ENCODE measurements around the gene PLEKHA3.

PLEKHA3 gene

DNA sequence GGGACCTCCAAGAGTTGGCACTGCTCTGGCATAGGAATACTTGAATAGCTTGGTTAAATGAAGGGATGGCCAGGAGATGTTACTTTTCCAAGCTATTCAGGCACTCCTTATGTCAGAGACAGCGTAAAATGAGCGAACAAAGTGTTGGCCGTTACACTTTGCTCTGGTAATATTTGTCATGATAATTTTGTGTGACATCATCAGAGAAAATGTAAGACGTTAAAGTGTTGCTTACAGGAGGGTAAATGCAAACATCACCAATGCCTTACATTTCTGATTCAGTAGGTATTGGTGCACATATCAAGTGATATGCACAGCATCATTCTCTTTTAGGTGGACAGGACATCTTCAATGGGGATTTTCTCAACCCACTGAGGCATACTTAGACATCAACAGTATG, 46.0 kb downstream of the PLEKHA3 start:
- Histone ChIP-seq H3K9ac (ENCODE audit: low read length) (no peak overlapping the region), H3K9me3 (ENCODE audit: low read length) (no peaks in the 10 kb centered on the region), H3K36me3 (ENCODE audit: insufficient read depth, low read length) (no peaks in the 10 kb centered on the region), H3K4me3 (ENCODE audit: low read depth in 1 of 2, low read length in 2 of 2) (no peak overlapping the region), H3K27ac (ENCODE audit: low read depth, low read length) (no peak overlapping the region), H3K4me1 (ENCODE audit: insufficient read depth, low read length) (no peaks in the 10 kb centered on the region), H3K27me3 (ENCODE audit: control insufficient read depth in 1 of 2, insufficient read depth in 2 of 2, low read length in 2 of 2) (no peaks in the 10 kb centered on the region)

GRCh38 chr2:178527592-178527991, 47.3 kb downstream of the PLEKHA3 start:
- no peaks in the 10 kb centered on the region for H3K9me3 ChIP-seq (ENCODE audit: low read length)
- no peak overlapping the region for H3K4me3 ChIP-seq (ENCODE audit: low read depth in 1 of 2, low read length in 2 of 2)
- peaks cover 13% of the 10 kb centered on the region for H3K36me3 ChIP-seq (ENCODE audit: insufficient read depth, low read length)
- no peak overlapping the region for H3K27ac ChIP-seq (ENCODE audit: low read depth, low read length)
- no peaks in the 10 kb centered on the region for H3K4me1 ChIP-seq (ENCODE audit: insufficient read depth, low read length)
- no peak overlapping the region for H3K9ac ChIP-seq (ENCODE audit: low read length)
- H3K27me3 ChIP-seq (ENCODE audit: control insufficient read depth in 1 of 2, insufficient read depth in 2 of 2, low read length in 2 of 2) = no peaks in the 10 kb centered on the region

DNA sequence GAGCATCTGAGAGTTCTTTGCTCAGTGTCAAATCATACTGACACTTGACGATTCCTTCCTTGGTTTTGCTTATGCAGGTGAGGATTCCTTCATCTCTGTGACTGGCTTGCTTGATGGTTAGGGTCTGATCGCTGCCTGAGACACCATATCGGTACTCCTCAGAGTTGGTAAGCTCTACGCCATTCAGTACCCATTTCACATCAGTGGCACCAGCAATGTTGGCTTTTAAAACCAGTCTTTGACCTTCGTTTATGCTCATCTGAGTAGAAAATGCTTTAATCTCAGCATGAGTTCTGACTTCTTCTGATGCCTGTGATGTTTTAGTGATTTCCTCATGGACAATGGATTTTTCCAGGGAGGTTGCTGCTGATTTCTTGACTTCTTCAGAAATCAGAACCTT, 48.4 kb downstream of the PLEKHA3 start:
- H3K27me3 ChIP-seq (ENCODE audit: control insufficient read depth in 1 of 2, insufficient read depth in 2 of 2, low read length in 2 of 2) = no peaks in the 10 kb centered on the region
- no peaks in the 10 kb centered on the region for H3K9me3 ChIP-seq (ENCODE audit: low read length)
- H3K4me1 ChIP-seq (ENCODE audit: insufficient read depth, low read length) = no peaks in the 10 kb centered on the region
- no peak overlapping the region for H3K4me3 ChIP-seq (ENCODE audit: low read depth in 1 of 2, low read length in 2 of 2)
- no peak overlapping the region for H3K27ac ChIP-seq (ENCODE audit: low read depth, low read length)
- H3K36me3 ChIP-seq (ENCODE audit: insufficient read depth, low read length) = peaks cover 21% of the 10 kb centered on the region
- H3K9ac ChIP-seq (ENCODE audit: low read length) = no peak overlapping the region

DNA sequence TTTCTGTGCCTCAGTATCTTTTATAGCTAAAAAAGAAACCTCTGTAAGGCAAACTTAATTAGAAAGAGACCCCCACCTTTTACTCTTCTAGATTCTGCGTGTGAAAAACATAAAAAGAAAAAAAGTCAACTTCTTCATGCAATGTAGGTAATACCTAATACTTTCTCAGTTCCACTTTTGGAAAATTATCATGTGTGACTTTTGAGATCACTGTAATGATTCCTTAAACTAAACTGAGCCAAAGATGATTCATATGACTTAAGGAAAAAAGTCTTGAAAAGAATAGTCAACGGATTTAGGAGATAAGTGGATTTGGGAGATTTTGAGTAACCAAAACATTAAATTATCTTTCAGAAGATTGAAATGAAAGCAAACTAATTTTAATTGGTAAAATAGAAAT, 48.9 kb downstream of the PLEKHA3 start:
- no peak overlapping the region for H3K27ac ChIP-seq (ENCODE audit: low read depth, low read length)
- H3K4me3 ChIP-seq (ENCODE audit: low read depth in 1 of 2, low read length in 2 of 2) = no peak overlapping the region
- no peaks in the 10 kb centered on the region for H3K4me1 ChIP-seq (ENCODE audit: insufficient read depth, low read length)
- no peaks in the 10 kb centered on the region for H3K27me3 ChIP-seq (ENCODE audit: control insufficient read depth in 1 of 2, insufficient read depth in 2 of 2, low read length in 2 of 2)
- no peaks in the 10 kb centered on the region for H3K9me3 ChIP-seq (ENCODE audit: low read length)
- peaks cover 27% of the 10 kb centered on the region for H3K36me3 ChIP-seq (ENCODE audit: insufficient read depth, low read length)
- no peak overlapping the region for H3K9ac ChIP-seq (ENCODE audit: low read length)

GRCh38 chr2:178530131-178530530, 49.9 kb downstream of the PLEKHA3 start:
- Histone ChIP-seq H3K27ac (ENCODE audit: low read depth, low read length) (no peak overlapping the region), H3K9me3 (ENCODE audit: low read length) (no peaks in the 10 kb centered on the region), H3K9ac (ENCODE audit: low read length) (no peak overlapping the region), H3K4me1 (ENCODE audit: insufficient read depth, low read length) (no peaks in the 10 kb centered on the region), H3K27me3 (ENCODE audit: control insufficient read depth in 1 of 2, insufficient read depth in 2 of 2, low read length in 2 of 2) (no peaks in the 10 kb centered on the region), H3K4me3 (ENCODE audit: low read depth in 1 of 2, low read length in 2 of 2) (no peak overlapping the region), H3K36me3 (ENCODE audit: insufficient read depth, low read length) (peaks cover 31% of the 10 kb centered on the region)

DNA sequence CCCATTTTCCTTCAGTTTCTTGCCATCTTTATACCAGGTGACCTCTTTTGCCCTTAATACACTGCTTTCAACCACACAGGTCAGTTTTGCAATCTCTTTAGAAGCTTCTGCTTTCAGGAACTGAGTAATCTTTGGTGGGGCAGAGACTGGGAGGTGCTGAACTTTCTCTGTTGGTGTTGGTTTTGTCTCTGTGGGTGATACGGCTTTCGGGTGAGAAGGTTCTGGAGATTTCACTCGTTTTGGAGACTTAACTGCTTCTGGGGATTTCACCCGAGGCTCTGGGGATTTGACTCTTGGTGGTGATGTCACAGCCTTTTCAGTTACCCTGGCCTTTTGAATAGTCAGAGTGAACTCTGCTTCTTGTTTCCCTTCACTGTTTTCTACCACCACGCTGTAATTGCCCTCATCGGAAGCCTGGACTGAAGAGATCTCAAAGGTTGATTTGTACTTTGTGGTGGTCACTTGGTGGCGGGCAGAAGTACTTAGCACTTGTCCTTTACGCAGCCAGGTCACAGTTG, 50.4 kb downstream of the PLEKHA3 start:
- Histone ChIP-seq H3K9ac (ENCODE audit: low read length) (no peak overlapping the region), H3K27ac (ENCODE audit: low read depth, low read length) (no peak overlapping the region), H3K9me3 (ENCODE audit: low read length) (no peaks in the 10 kb centered on the region), H3K36me3 (ENCODE audit: insufficient read depth, low read length) (peaks cover 31% of the 10 kb centered on the region), H3K27me3 (ENCODE audit: control insufficient read depth in 1 of 2, insufficient read depth in 2 of 2, low read length in 2 of 2) (no peaks in the 10 kb centered on the region), H3K4me3 (ENCODE audit: low read depth in 1 of 2, low read length in 2 of 2) (no peak overlapping the region), H3K4me1 (ENCODE audit: insufficient read depth, low read length) (no peaks in the 10 kb centered on the region)

DNA sequence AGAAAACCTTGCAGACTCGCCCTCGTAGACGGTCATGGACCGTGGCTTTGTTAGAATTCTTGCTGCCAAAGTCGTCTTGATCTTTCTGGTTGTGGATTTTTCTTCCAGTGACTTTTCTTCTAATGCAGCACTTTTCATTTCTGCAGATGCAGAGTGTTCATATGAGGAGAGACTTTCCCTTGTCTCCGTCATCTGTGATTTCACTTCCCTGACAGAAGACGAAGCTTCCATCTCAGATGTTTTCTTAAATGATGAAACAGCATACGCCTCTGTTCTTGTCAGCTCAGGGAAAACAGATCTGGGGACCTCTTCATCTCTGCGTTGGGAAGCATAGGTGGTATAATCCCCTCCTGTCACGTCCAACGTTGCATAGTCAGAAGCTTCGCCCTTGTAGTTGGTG, 50.9 kb downstream of the PLEKHA3 start:
- Histone ChIP-seq H3K9me3 (ENCODE audit: low read length) (no peaks in the 10 kb centered on the region), H3K4me3 (ENCODE audit: low read depth in 1 of 2, low read length in 2 of 2) (no peak overlapping the region), H3K27ac (ENCODE audit: low read depth, low read length) (no peak overlapping the region), H3K36me3 (ENCODE audit: insufficient read depth, low read length) (peaks cover 33% of the 10 kb centered on the region), H3K4me1 (ENCODE audit: insufficient read depth, low read length) (no peaks in the 10 kb centered on the region), H3K9ac (ENCODE audit: low read length) (no peak overlapping the region), H3K27me3 (ENCODE audit: control insufficient read depth in 1 of 2, insufficient read depth in 2 of 2, low read length in 2 of 2) (no peaks in the 10 kb centered on the region)

- no peaks in the 10 kb centered on the region for H3K4me1 ChIP-seq (ENCODE audit: insufficient read depth, low read length)
- H3K27ac ChIP-seq (ENCODE audit: low read depth, low read length) = no peak overlapping the region
- peaks cover 52% of the 10 kb centered on the region for H3K36me3 ChIP-seq (ENCODE audit: insufficient read depth, low read length)
- H3K27me3 ChIP-seq (ENCODE audit: control insufficient read depth in 1 of 2, insufficient read depth in 2 of 2, low read length in 2 of 2) = no peaks in the 10 kb centered on the region
- H3K4me3 ChIP-seq (ENCODE audit: low read depth in 1 of 2, low read length in 2 of 2) = no peak overlapping the region
- no peak overlapping the region for H3K9ac ChIP-seq (ENCODE audit: low read length)
- no peaks in the 10 kb centered on the region for H3K9me3 ChIP-seq (ENCODE audit: low read length)
Observed at GRCh38 chr2:178536037-178536436, 55.8 kb downstream of the PLEKHA3 start.

GRCh38 chr2:178542161-178542560, 61.9 kb downstream of the PLEKHA3 start:
- Histone ChIP-seq H3K27me3 (ENCODE audit: control insufficient read depth in 1 of 2, insufficient read depth in 2 of 2, low read length in 2 of 2) (no peaks in the 10 kb centered on the region), H3K9ac (ENCODE audit: low read length) (no peak overlapping the region), H3K4me3 (ENCODE audit: low read depth in 1 of 2, low read length in 2 of 2) (no peak overlapping the region), H3K27ac (ENCODE audit: low read depth, low read length) (no peak overlapping the region), H3K4me1 (ENCODE audit: insufficient read depth, low read length) (no peaks in the 10 kb centered on the region), H3K9me3 (ENCODE audit: low read length) (no peaks in the 10 kb centered on the region), H3K36me3 (ENCODE audit: insufficient read depth, low read length) (peaks cover 38% of the 10 kb centered on the region)

DNA sequence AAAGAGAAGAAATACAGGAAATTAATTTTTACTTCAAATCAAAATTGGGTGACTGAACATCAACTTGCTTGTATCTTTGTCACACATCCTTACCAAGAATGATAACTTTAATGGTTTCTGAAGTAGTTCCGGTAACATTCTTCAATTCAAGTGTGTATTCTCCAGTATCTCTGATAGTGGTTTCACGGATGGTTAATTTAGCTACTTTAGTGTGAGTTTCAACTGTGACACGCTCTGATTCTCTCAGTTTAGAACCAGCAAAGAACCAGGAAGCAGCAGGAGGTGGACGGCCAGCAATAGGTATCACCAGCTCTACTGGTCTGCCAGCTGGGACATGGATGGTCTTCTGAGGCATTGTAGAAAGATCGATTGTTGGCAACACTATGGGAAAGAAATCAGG, 62.3 kb downstream of the PLEKHA3 start:
- H3K36me3 ChIP-seq (ENCODE audit: insufficient read depth, low read length) = peaks cover 38% of the 10 kb centered on the region
- H3K4me3 ChIP-seq (ENCODE audit: low read depth in 1 of 2, low read length in 2 of 2) = no peak overlapping the region

GRCh38 chr2:178550352-178550751, 70.1 kb downstream of the PLEKHA3 start:
- H3K9ac ChIP-seq (ENCODE audit: low read length) = no peak overlapping the region
- no peaks in the 10 kb centered on the region for H3K27me3 ChIP-seq (ENCODE audit: control insufficient read depth in 1 of 2, insufficient read depth in 2 of 2, low read length in 2 of 2)
- H3K27ac ChIP-seq (ENCODE audit: low read depth, low read length) = no peak overlapping the region
- H3K4me1 ChIP-seq (ENCODE audit: insufficient read depth, low read length) = no peaks in the 10 kb centered on the region
- peaks cover 6% of the 10 kb centered on the region for H3K36me3 ChIP-seq (ENCODE audit: insufficient read depth, low read length)
- H3K4me3 ChIP-seq (ENCODE audit: low read depth in 1 of 2, low read length in 2 of 2) = no peak overlapping the region
- no peaks in the 10 kb centered on the region for H3K9me3 ChIP-seq (ENCODE audit: low read length)

More for the DNA sequence above, 62.3 kb downstream of the PLEKHA3 start:
- H3K4me1 ChIP-seq (ENCODE audit: insufficient read depth, low read length) = no peaks in the 10 kb centered on the region
- no peak overlapping the region for H3K9ac ChIP-seq (ENCODE audit: low read length)
- no peaks in the 10 kb centered on the region for H3K27me3 ChIP-seq (ENCODE audit: control insufficient read depth in 1 of 2, insufficient read depth in 2 of 2, low read length in 2 of 2)
- no peak overlapping the region for H3K27ac ChIP-seq (ENCODE audit: low read depth, low read length)
- H3K9me3 ChIP-seq (ENCODE audit: low read length) = no peaks in the 10 kb centered on the region

DNA sequence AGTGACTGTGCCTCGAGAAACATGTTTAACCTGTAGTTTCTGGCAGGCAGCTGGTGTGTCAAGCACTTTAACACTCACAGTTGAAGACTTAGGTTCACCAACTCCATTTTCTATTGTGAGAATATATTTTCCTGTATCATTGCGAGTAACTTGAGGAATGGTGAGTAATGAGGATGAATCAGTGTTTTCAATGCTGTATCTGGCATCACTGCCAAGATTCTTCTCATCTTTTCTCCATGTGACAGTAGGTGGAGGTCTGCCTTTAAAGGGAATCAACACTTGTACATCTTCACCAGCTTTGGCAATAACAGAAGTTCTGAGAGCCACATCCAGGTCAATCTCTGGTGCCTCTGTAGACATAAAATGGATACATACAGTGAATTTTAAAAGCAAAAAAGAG, 72.8 kb downstream of the PLEKHA3 start:
- no peaks in the 10 kb centered on the region for H3K36me3 ChIP-seq (ENCODE audit: insufficient read depth, low read length)
- H3K4me3 ChIP-seq (ENCODE audit: low read depth in 1 of 2, low read length in 2 of 2) = no peak overlapping the region
- H3K27me3 ChIP-seq (ENCODE audit: control insufficient read depth in 1 of 2, insufficient read depth in 2 of 2, low read length in 2 of 2) = no peaks in the 10 kb centered on the region
- H3K27ac ChIP-seq (ENCODE audit: low read depth, low read length) = no peak overlapping the region
- no peaks in the 10 kb centered on the region for H3K9me3 ChIP-seq (ENCODE audit: low read length)
- no peak overlapping the region for H3K9ac ChIP-seq (ENCODE audit: low read length)
- H3K4me1 ChIP-seq (ENCODE audit: insufficient read depth, low read length) = no peaks in the 10 kb centered on the region
